Fibroblast of lung (primary cell): Measurements from ENCODE around the gene GABRD.

ENCODE experiments used
- CTCF ChIP-seq, 2 donors: IDR thresholded peaks in 1 of 2; conservative IDR thresholded peaks in 1 of 2; 1 replicate in 1 of 2; 2 replicates in 1 of 2; pipeline ENCODE4 v1.5.1; 2011 to 2012; ENCODE audit warnings: low read length in 2 of 2, control low read depth in 1 of 2, inconsistent platforms in 1 of 2, low read depth in 1 of 2, mild to moderate bottlenecking in 1 of 2
- EZH2 ChIP-seq: IDR thresholded peaks from 2 replicates; pipeline ENCODE4 v1.5.1; 2012; ENCODE audit warnings: low read length, control low read depth, mild to moderate bottlenecking; ENCODE audit errors: missing control alignments

DNA sequence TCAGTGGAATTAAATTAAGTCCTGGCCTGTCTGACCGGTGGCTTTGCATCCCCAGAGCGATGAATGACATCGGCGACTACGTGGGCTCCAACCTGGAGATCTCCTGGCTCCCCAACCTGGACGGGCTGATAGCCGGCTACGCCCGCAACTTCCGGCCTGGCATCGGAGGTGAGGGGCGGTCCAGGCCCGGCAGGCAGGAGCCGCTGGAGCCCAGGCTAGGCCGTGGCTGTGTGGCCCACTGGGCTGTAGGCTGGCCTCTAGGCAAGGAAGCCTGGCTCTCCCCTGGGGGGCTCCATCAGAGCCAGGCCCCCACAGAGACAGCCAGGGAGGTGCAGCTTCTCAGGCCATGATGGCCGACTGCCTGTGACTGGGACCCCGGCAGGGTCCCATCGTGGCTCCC lies 5.7 kb downstream of the GABRD start:
- TF ChIP-seq CTCF (conservative IDR thresholded peaks at IDR 0.05 in 1 of 2, IDR thresholded peaks at IDR 0.05 in 1 of 2; ENCODE audit: low read depth in 1 of 2, low read length in 2 of 2) (no peak), EZH2 (no peak)
